ENCODE data around the gene SIK2.

GRCh38 chr11:111674941-111675340, 72.7 kb downstream of the SIK2 start:
- TF ChIP-seq CTCF (IDR thresholded peaks at IDR 0.05), result no peak
- TF ChIP-seq POLR2A (IDR thresholded peaks at IDR 0.05), result no peak

All from esophagus squamous epithelium (tissue), 4 donors.